OCI-LY1 (cell line): Measurements from ENCODE around the gene NOM1.
A peak's percentile ranks its signal among the peaks of the same experiment; 100 is the strongest.
"Not testable (repeated sequence)": the region's sequence is repeated elsewhere in the genome, so short reads cannot be mapped to it uniquely, and the experiment has no call there.

Experiments used
- H2AFZ ChIP-seq: fragments of 200-600 bp; sonication (generic), shearing (Covaris generic); 2 replicates; pipeline ENCODE4 v1.6.0; 2014; ENCODE audit warnings: antibody characterized with exemption, mild to moderate bottlenecking, low read length
- H3F3A ChIP-seq: fragments of 200-600 bp; sonication (generic), shearing (Covaris generic); 2 replicates; pipeline ENCODE4 v1.6.0; 2014; ENCODE audit warnings: mild to moderate bottlenecking, antibody characterized with exemption, low read length, moderate library complexity; ENCODE audit not compliant: insufficient read depth
- H3K27ac ChIP-seq: fragments of 200-600 bp; sonication (generic); 2 replicates; pipeline ENCODE4 v1.5.1; 2014; ENCODE audit warnings: low read length, mixed run types, mild to moderate bottlenecking, low read depth; ENCODE audit not compliant: poor library complexity, severe bottlenecking
- H3K27me3 ChIP-seq: fragments of 200-600 bp; sonication (generic); 2 replicates; pipeline ENCODE4 v1.6.0; 2014; ENCODE audit warnings: antibody characterized with exemption, mild to moderate bottlenecking, low read length, moderate library complexity; ENCODE audit not compliant: insufficient read depth
- H3K36me3 ChIP-seq: fragments of 200-600 bp; sonication (generic); 2 replicates; pipeline ENCODE4 v1.6.1; 2014; ENCODE audit warnings: mild to moderate bottlenecking, antibody characterized with exemption, low read length, moderate library complexity, mixed read lengths; ENCODE audit not compliant: insufficient read depth
- H3K4me1 ChIP-seq: fragments of 200-600 bp; sonication (generic); 2 replicates; pipeline ENCODE4 v1.5.1; 2014; ENCODE audit warnings: mild to moderate bottlenecking, low read length, moderate library complexity; ENCODE audit not compliant: insufficient read depth, severe bottlenecking
- H3K4me2 ChIP-seq: fragments of 200-600 bp; sonication (generic), shearing (Covaris generic); 2 replicates; pipeline ENCODE4 v1.6.1; 2014; ENCODE audit warnings: low read length
- H3K4me3 ChIP-seq: fragments of 200-600 bp; sonication (generic); 2 replicates; pipeline ENCODE4 v1.5.1; 2014; ENCODE audit warnings: low read length, low read depth, mild to moderate bottlenecking, mixed read lengths; ENCODE audit not compliant: poor library complexity, severe bottlenecking
- H3K79me2 ChIP-seq: fragments of 200-600 bp; shearing (Covaris generic); 2 replicates; pipeline ENCODE4 v1.6.1; 2016; ENCODE audit warnings: mixed run types, low read length, mixed read lengths; ENCODE audit not compliant: insufficient read depth
- H3K9ac ChIP-seq: fragments of 200-600 bp; sonication (generic), shearing (Covaris generic); 2 replicates; pipeline ENCODE4 v1.6.1; 2014; ENCODE audit warnings: mild to moderate bottlenecking, low read length, mixed read lengths
- H3K9me2 ChIP-seq: fragments of 200-600 bp; sonication (generic), shearing (Covaris generic); 2 replicates; pipeline ENCODE4 v1.6.1; 2014; ENCODE audit warnings: low read depth, mild to moderate bottlenecking, low read length, mixed read lengths
- H3K9me3 ChIP-seq: fragments of 200-600 bp; shearing (Covaris generic); 2 replicates; pipeline ENCODE4 v1.6.1; 2014; ENCODE audit warnings: low read length, mixed read lengths
- H4K20me1 ChIP-seq: fragments of 200-600 bp; sonication (generic), shearing (Covaris generic); 2 replicates; pipeline ENCODE4 v1.6.0; 2016; ENCODE audit warnings: mild to moderate bottlenecking, low read length; ENCODE audit not compliant: insufficient read depth
- EZH2 ChIP-seq: fragments of 200-600 bp; sonication (generic), shearing (Covaris generic); IDR thresholded peaks from 2 replicates; pipeline ENCODE4 v1.8.0; 2017; ENCODE audit warnings: borderline replicate concordance, mixed run types, mild to moderate bottlenecking, antibody characterized with exemption, low read length, moderate library complexity, mixed read lengths
- TF ChIP-seq, protein P1 (sequence below): fragments of 200-600 bp; sonication (generic), shearing (Covaris generic); IDR thresholded peaks from 2 replicates; pipeline ENCODE4 v1.5.1; 2017; ENCODE audit warnings: mild to moderate bottlenecking, antibody characterized with exemption, low read length, moderate library complexity, mixed read lengths

The NOM1 gene, protein sequence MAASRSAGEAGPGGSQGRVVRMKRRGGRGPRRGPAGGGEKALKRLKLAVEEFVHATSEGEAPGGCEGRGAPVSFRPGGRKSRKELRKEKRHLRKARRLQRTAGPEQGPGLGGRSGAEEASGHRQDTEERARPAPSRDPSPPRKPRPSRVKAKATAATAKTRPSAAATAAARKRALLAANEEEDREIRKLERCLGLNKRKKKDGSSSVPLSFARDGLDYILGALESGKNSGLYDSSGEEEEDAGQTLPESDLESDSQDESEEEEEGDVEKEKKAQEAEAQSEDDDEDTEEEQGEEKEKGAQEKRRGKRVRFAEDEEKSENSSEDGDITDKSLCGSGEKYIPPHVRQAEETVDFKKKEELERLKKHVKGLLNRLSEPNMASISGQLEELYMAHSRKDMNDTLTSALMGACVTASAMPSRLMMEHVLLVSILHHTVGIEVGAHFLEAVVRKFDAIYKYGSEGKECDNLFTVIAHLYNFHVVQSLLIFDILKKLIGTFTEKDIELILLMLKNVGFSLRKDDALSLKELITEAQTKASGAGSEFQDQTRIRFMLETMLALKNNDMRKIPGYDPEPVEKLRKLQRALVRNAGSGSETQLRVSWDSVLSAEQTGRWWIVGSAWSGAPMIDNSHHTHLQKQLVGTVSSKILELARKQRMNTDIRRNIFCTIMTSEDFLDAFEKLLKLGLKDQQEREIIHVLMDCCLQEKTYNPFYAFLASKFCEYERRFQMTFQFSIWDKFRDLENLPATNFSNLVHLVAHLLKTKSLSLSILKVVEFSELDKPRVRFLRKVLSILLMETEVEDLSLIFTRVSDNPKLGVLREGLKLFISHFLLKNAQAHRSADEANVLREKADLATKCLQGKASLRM

DNA sequence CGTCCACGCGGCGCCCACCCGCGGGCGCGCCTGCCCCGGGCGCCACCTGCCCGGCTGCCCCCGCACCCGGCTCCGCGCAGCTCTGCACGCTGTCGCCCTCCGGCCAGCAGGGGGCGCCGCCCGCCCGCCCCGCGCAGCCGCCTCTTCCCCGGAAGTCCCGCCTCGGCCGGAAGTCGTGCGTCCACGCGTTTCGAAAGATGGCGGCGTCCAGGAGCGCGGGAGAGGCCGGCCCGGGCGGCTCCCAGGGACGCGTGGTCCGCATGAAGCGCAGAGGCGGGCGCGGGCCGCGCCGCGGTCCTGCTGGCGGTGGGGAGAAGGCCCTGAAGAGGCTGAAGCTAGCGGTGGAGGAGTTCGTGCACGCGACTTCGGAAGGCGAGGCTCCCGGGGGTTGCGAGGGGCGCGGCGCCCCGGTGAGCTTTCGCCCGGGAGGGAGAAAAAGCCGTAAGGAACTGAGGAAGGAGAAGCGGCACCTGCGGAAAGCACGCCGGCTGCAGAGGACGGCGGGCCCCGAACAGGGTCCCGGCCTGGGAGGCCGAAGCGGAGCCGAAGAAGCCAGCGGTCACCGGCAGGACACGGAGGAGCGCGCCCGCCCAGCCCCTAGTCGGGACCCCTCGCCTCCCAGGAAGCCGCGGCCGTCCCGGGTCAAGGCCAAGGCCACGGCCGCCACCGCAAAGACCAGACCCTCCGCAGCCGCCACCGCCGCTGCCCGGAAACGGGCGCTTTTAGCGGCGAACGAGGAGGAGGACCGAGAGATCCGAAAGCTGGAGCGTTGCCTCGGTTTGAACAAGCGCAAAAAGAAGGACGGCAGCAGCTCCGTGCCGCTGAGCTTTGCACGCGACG lies at the start of gene NOM1:
NOM1 (plus strand) TSS at position 172 of the 840 bp plus-strand sequence; CDS start at position 198, 26 bp downstream.
- peaks cover 29% of the 10 kb centered on the region for H3K36me3 ChIP-seq
- H3K4me2 ChIP-seq: peak within 1 kb of the TSS; percentile 92
- peak within 1 kb of the TSS; percentile 85 for H3K4me3 ChIP-seq
- H3K27ac ChIP-seq: no peak within 1 kb of the TSS
- no peaks in the 10 kb centered on the region for H3K9me2 ChIP-seq
- 0 out of 2 replicates have a peak, but pooled peaks cover 2% of the 10 kb centered on the region for H4K20me1 ChIP-seq
- H3K4me1 ChIP-seq: peaks cover 28% of the 10 kb centered on the region
- H3K9me3 ChIP-seq: 0 out of 2 replicates have a peak, but pooled peaks cover 4% of the 10 kb centered on the region
- TF ChIP-seq, protein P1, sequence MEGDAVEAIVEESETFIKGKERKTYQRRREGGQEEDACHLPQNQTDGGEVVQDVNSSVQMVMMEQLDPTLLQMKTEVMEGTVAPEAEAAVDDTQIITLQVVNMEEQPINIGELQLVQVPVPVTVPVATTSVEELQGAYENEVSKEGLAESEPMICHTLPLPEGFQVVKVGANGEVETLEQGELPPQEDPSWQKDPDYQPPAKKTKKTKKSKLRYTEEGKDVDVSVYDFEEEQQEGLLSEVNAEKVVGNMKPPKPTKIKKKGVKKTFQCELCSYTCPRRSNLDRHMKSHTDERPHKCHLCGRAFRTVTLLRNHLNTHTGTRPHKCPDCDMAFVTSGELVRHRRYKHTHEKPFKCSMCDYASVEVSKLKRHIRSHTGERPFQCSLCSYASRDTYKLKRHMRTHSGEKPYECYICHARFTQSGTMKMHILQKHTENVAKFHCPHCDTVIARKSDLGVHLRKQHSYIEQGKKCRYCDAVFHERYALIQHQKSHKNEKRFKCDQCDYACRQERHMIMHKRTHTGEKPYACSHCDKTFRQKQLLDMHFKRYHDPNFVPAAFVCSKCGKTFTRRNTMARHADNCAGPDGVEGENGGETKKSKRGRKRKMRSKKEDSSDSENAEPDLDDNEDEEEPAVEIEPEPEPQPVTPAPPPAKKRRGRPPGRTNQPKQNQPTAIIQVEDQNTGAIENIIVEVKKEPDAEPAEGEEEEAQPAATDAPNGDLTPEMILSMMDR: peak; percentile 56
- TF ChIP-seq EZH2: no peak
- peak within 1 kb of the TSS; percentile 81 for H3K9ac ChIP-seq
- no peaks in the 10 kb centered on the region for H3F3A ChIP-seq
- peaks cover 4% of the 10 kb centered on the region; the same call in 1 of the 2 replicates for H3K27me3 ChIP-seq
- H3K79me2 ChIP-seq: peaks cover 30% of the 10 kb centered on the region
- H2AFZ ChIP-seq: no peak within 1 kb of the TSS

DNA sequence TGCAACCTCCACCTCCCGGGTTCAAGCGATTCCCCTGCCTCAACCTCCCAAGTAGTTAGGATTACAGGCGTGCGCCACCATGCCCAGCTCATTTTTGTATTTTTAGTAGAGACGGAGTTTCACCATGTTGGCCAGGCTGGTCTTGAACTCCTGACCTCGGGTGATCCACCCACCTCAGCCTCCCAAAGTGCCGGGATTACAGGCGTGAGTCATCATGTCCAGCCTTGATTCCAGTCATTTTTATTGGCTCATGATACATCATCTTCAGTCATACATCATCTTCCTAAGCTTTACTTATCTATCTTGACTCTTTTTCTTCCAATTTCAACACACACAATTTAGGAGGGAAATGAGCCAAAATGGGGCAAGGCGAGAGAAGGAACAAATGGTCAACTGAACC lies 49.4 kb upstream of the NOM1 start:
- not testable (repeated sequence) for H3K4me3 ChIP-seq, H3F3A ChIP-seq, H3K4me1 ChIP-seq, H3K79me2 ChIP-seq, H3K9ac ChIP-seq, H3K36me3 ChIP-seq, H3K4me2 ChIP-seq, H3K9me2 ChIP-seq, H3K27me3 ChIP-seq, H3K27ac ChIP-seq, H3K9me3 ChIP-seq, H4K20me1 ChIP-seq, H2AFZ ChIP-seq

DNA sequence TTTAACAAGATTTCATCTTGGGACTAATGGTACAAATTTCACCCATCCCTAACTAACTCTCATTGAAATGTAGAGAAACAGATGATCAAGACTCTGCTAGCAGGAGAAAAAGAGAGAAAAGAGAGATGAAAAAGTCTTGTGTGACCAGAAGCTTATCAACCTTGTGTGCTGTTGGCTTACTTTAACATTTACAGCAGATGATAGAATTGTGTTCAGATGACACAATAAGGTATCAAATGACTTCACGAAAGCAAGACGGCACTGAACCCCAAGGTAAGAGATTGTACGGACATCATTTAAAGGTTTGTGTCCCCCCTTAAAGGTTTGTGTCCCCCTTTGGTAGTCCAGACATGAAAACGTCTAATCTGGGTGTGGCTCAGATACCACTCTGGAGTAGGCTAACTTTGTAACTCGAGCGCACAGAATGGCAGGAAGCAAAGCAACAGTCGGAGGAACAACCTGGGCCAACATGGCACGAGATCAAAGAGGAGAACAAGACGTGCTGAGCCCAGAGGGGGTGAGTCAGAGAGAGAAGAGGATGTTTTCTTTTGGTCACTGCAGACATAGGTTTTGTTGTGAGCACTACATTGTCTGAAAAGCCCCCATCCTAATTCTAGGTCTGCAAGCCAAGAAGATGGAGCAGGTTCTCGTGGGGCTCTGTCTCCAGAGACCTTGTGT lies 46.1 kb upstream of the NOM1 start:
- H3K27me3 ChIP-seq: peaks cover 4% of the 10 kb centered on the region; the same call in 1 of the 2 replicates
- no peak overlapping the region for H3K4me2 ChIP-seq
- no peak overlapping the region for H2AFZ ChIP-seq
- H4K20me1 ChIP-seq: no peaks in the 10 kb centered on the region
- peaks cover 6% of the 10 kb centered on the region for H3K4me1 ChIP-seq
- H3K9ac ChIP-seq: no peak overlapping the region
- TF ChIP-seq, protein P1: no peak
- no peak for TF ChIP-seq EZH2
- H3K27ac ChIP-seq: no peak overlapping the region
- no peaks in the 10 kb centered on the region for H3K79me2 ChIP-seq
- H3K4me3 ChIP-seq: no peak overlapping the region
- H3K9me3 ChIP-seq: no peaks in the 10 kb centered on the region
- H3K36me3 ChIP-seq: no peaks in the 10 kb centered on the region
- no peaks in the 10 kb centered on the region for H3K9me2 ChIP-seq
- no peaks in the 10 kb centered on the region for H3F3A ChIP-seq
